Measurements from ENCODE around the gene UFD1. TPM values are rescaled to one million over a fixed set of nuclear protein-coding genes. Genes with fewer than 3 reads are reported as not detected.
A peak's percentile ranks its signal among the peaks of the same experiment; 100 is the strongest.

Gene UFD1
- total and polyA plus RNA-seq, 2 of the 13 experiments (the other 11 are each of a cell fraction or from before 2014, with no cell fraction given) = 47.9 to 51.1 TPM

GRCh38 chr22:19432133-19432851, 46.7 kb downstream of the UFD1 start, which contains the start of gene MRPL40 (continued):
- TF ChIP-seq ZNF780A (CRISPR knock-in tag; IDR thresholded peaks at IDR 0.05) (peak; percentile 57), NONO (IDR thresholded peaks at IDR 0.05) (no peak), NONO (CRISPR knock-in tag; conservative IDR thresholded peaks at IDR 0.05) (peak; percentile 100), ZNF557 (CRISPR knock-in tag; IDR thresholded peaks at IDR 0.05) (peak; percentile 70; the same call in 1 of the 2 replicates), ZFP37 (CRISPR knock-in tag; IDR thresholded peaks at IDR 0.05; ENCODE audit: borderline replicate concordance) (peak; percentile 66; the same call in 1 of the 2 replicates), TCF7L2 (IDR thresholded peaks at IDR 0.05; ENCODE audit: low read depth, low read length) (no peak), NCOA5 (CRISPR knock-in tag; IDR thresholded peaks at IDR 0.05) (peak; percentile 93), DDIT3 (CRISPR knock-in tag; IDR thresholded peaks at IDR 0.05) (no peak), ARID4A (CRISPR knock-in tag; IDR thresholded peaks at IDR 0.05; ENCODE audit: borderline replicate concordance) (peak; percentile 99), MBD4 (IDR thresholded peaks at IDR 0.05; ENCODE audit: borderline replicate concordance, low read length) (no peak), THAP7 (CRISPR knock-in tag; IDR thresholded peaks at IDR 0.05) (peak; percentile 96), ZNF644 (CRISPR knock-in tag; IDR thresholded peaks at IDR 0.05; ENCODE audit: low read depth) (0 out of 2 replicates have a peak, but pooled peaks have one; percentile 7), AKAP8 (CRISPR knock-in tag; IDR thresholded peaks at IDR 0.05) (peak; percentile 92; the same call in 1 of the 2 replicates), MNT (IDR thresholded peaks at IDR 0.05) (peak; percentile 55), HNF4G (IDR thresholded peaks at IDR 0.05; ENCODE audit: borderline replicate concordance, low read depth, low read length) (peak; percentile 69), HNF4G (CRISPR knock-in tag; IDR thresholded peaks at IDR 0.05; ENCODE audit: borderline replicate concordance, low read depth) (peak; percentile 68; the same call in 1 of the 2 replicates), ZNF558 (CRISPR knock-in tag; IDR thresholded peaks at IDR 0.05; ENCODE audit: borderline replicate concordance) (no peak), ZNF563 (CRISPR knock-in tag; IDR thresholded peaks at IDR 0.05) (peak; percentile 82), SRF (IDR thresholded peaks at IDR 0.05; ENCODE audit: low read depth, low read length) (peak; percentile 74; the same call in 1 of the 2 replicates), SMYD3 (CRISPR knock-in tag; IDR thresholded peaks at IDR 0.05) (peak; percentile 93; the same call in 1 of the 2 replicates), HOXA3 (CRISPR knock-in tag; IDR thresholded peaks at IDR 0.05) (peak; percentile 98), ELF3 (CRISPR knock-in tag; IDR thresholded peaks at IDR 0.05) (peak; percentile 82; the same call in 1 of the 2 replicates), SIX1 (CRISPR knock-in tag; IDR thresholded peaks at IDR 0.05; ENCODE audit: borderline replicate concordance) (peak; percentile 70; the same call in 1 of the 2 replicates), MED13 (CRISPR knock-in tag; IDR thresholded peaks at IDR 0.05) (peak; percentile 86; the same call in 1 of the 2 replicates)

All from HepG2 (cell line).